Myocyte (in vitro differentiated cells): ENCODE measurements around the gene SPINK5. TPM values are rescaled to one million over a fixed set of nuclear protein-coding genes. Genes with fewer than 3 reads are reported as not detected.

Experiments
- DNase-seq: peaks from one replicate; pipeline ENCODE4 v3.0.0-alpha.2; 2012; ENCODE audit warnings: low read depth
- total RNA-seq: library from RNA; depleted of rRNA; stranded (reverse); fragments of >200 nt; gene quantifications from 2 replicates; pipeline ENCODE4 v1.2.3, GENCODE V29; 2014

Gene SPINK5
- total RNA-seq, 1 donor from 2014 or later, result not detected

GRCh38 chr5:148091991-148092964, 28.5 kb downstream of the SPINK5 start:
- no peak for DNase-seq

- DNase-seq, result no peak
Observed at GRCh38 chr5:148094336-148094735, 30.6 kb downstream of the SPINK5 start.

- no peak for DNase-seq
Observed at GRCh38 chr5:148104226-148104625, 40.4 kb downstream of the SPINK5 start.

- no peak for DNase-seq
Observed at GRCh38 chr5:148107608-148108007, 43.8 kb downstream of the SPINK5 start.

GRCh38 chr5:148113243-148113642, 49.5 kb downstream of the SPINK5 start:
- DNase-seq, result no peak

GRCh38 chr5:148120317-148120716, 56.5 kb downstream of the SPINK5 start:
- no peak for DNase-seq

- DNase-seq, result peak; percentile 12
Observed at GRCh38 chr5:148125641-148126040, 61.9 kb downstream of the SPINK5 start.

- no peak for DNase-seq
Observed at GRCh38 chr5:148135091-148136048, 71.6 kb downstream of the SPINK5 start.

- no peak for DNase-seq
Observed at GRCh38 chr5:148140846-148141245, 77.1 kb downstream of the SPINK5 start.

GRCh38 chr5:148141645-148142044, 77.9 kb downstream of the SPINK5 start:
- no peak for DNase-seq

GRCh38 chr5:148145916-148146315, 82.1 kb downstream of the SPINK5 start:
- no peak for DNase-seq

GRCh38 chr5:148146487-148146886, 82.7 kb downstream of the SPINK5 start:
- no peak for DNase-seq

- DNase-seq, result no peak
Observed at GRCh38 chr5:148147415-148147814, 83.6 kb downstream of the SPINK5 start.

- DNase-seq, result no peak
Observed at GRCh38 chr5:148151872-148152271, 88.1 kb downstream of the SPINK5 start.

GRCh38 chr5:148152781-148153180, 89.0 kb downstream of the SPINK5 start:
- DNase-seq, result no peak

- no peak for DNase-seq
Observed at GRCh38 chr5:148156609-148157008, 92.8 kb downstream of the SPINK5 start.

GRCh38 chr5:148162038-148162437, 98.3 kb downstream of the SPINK5 start:
- no peak for DNase-seq

- no peak for DNase-seq
Observed at GRCh38 chr5:148163345-148163744, 99.6 kb downstream of the SPINK5 start.

- DNase-seq, result no peak
Observed at GRCh38 chr5:148166550-148167283, 102.9 kb downstream of the SPINK5 start.

GRCh38 chr5:148168246-148168645, 104.5 kb downstream of the SPINK5 start, which contains the start of gene SPINK14:
Gene SPINK14 (plus strand): TSS chr5:148168546. CDS start chr5:148169733, 1,187 bp downstream.
- no peak for DNase-seq

GRCh38 chr5:148172377-148172776, 108.6 kb downstream of the SPINK5 start:
- DNase-seq, result no peak
